SJSA1 (cell line): Measurements from ENCODE around the gene TDRD1. TPM values are rescaled to one million over a fixed set of nuclear protein-coding genes. Genes with fewer than 3 reads are reported as not detected.

Source experiments
- DNase-seq, 2 experiments: peaks; one replicate each; pipeline ENCODE4 v3.0.0-alpha.2; 2015 to 2020; ENCODE audit warnings: low spot score in 2 of 2, low read depth in 1 of 2
- H3K27ac ChIP-seq: fragments of 250-450 bp; sonication (Bioruptor Pico); 2 replicates; pipeline ENCODE4 v1.5.1; 2020; ENCODE audit warnings: mild to moderate bottlenecking, moderate library complexity
- H3K27me3 ChIP-seq: fragments of 250-450 bp; sonication (Bioruptor Pico); replicated peaks from 2 replicates; pipeline ENCODE4 v1.5.1; 2020; ENCODE audit warnings: mild to moderate bottlenecking, moderate library complexity
- H3K36me3 ChIP-seq: fragments of 250-450 bp; sonication (Bioruptor Pico); 2 replicates; pipeline ENCODE4 v1.5.1; 2020; ENCODE audit warnings: mild to moderate bottlenecking
- H3K4me1 ChIP-seq: fragments of 250-450 bp; sonication (Bioruptor Pico); replicated peaks from 2 replicates; pipeline ENCODE4 v1.6.1; 2021; ENCODE audit warnings: mild to moderate bottlenecking
- H3K4me3 ChIP-seq: fragments of 250-450 bp; sonication (Bioruptor Pico); 2 replicates; pipeline ENCODE4 v1.5.1; 2020; ENCODE audit warnings: mild to moderate bottlenecking
- H3K9me3 ChIP-seq: fragments of 250-450 bp; sonication (Bioruptor Pico); replicated peaks from 2 replicates; pipeline ENCODE4 v1.5.1; 2020; ENCODE audit warnings: mild to moderate bottlenecking
- total RNA-seq: library from RNA; depleted of rRNA; stranded (reverse); fragments of >200 nt; shearing (Covaris generic); gene quantifications from 2 replicates; pipeline ENCODE4 v1.2.3, GENCODE V29; 2014

TDRD1 gene
- total RNA-seq, 1 experiment from 2014 or later = not detected

GRCh38 chr10:114221235-114221634 lies 42.1 kb downstream of the TDRD1 start:
- H3K4me1 ChIP-seq = no peaks in the 10 kb centered on the region
- H3K4me3 ChIP-seq = no peak overlapping the region
- no peak overlapping the region for H3K27ac ChIP-seq
- H3K36me3 ChIP-seq = no peaks in the 10 kb centered on the region
- DNase-seq = no peak
- peaks cover 66% of the 10 kb centered on the region for H3K27me3 ChIP-seq
- no peaks in the 10 kb centered on the region; the same call in 1 of the 2 replicates for H3K9me3 ChIP-seq

GRCh38 chr10:114223066-114223465 lies 43.9 kb downstream of the TDRD1 start:
- Histone ChIP-seq H3K36me3 (no peaks in the 10 kb centered on the region), H3K4me3 (no peak overlapping the region), H3K27me3 (peaks cover 66% of the 10 kb centered on the region), H3K27ac (no peak overlapping the region), H3K9me3 (no peaks in the 10 kb centered on the region; the same call in 1 of the 2 replicates), H3K4me1 (no peaks in the 10 kb centered on the region)
- no peak for DNase-seq

- peaks cover 42% of the 10 kb centered on the region for H3K27me3 ChIP-seq
- no peaks in the 10 kb centered on the region for H3K4me1 ChIP-seq
- H3K9me3 ChIP-seq = no peaks in the 10 kb centered on the region
- no peak for DNase-seq
- no peak overlapping the region for H3K27ac ChIP-seq
- H3K36me3 ChIP-seq = no peaks in the 10 kb centered on the region
- no peak overlapping the region for H3K4me3 ChIP-seq
These were observed 49.0 kb downstream of the TDRD1 start for GRCh38 chr10:114228156-114228555.

DNA sequence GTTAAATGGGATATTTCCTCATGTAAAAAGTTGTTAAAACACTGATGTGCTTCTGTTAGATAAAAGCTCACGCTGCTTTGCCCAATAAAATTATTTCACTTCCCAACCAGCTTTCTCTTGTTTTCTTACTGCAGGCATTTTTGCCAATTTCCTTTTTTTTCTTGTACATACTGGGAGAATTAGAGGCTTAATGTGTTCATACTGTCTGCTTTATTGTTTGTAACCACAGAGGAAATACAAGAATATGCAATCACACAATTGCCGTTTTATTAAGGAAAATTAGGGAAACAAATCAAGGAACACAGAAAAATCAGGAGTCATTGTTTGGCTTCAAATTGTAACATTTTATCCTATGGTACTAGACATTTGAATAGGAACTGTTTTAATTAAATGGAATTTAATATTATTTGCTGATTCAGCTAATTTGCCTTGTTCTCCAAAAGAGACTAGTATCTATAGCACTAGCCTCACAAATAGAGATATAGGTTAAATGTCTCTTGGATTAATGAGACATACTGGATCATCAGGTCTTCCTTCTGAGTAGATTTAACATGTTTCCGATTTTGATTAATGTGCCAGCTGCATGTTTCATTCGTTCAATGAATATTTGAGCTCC lies 53.5 kb downstream of the TDRD1 start:
- peaks cover 40% of the 10 kb centered on the region for H3K27me3 ChIP-seq
- H3K9me3 ChIP-seq = no peaks in the 10 kb centered on the region
- H3K27ac ChIP-seq = no peak overlapping the region
- no peak for DNase-seq
- no peaks in the 10 kb centered on the region for H3K4me1 ChIP-seq
- no peak overlapping the region for H3K4me3 ChIP-seq
- no peaks in the 10 kb centered on the region for H3K36me3 ChIP-seq

DNA sequence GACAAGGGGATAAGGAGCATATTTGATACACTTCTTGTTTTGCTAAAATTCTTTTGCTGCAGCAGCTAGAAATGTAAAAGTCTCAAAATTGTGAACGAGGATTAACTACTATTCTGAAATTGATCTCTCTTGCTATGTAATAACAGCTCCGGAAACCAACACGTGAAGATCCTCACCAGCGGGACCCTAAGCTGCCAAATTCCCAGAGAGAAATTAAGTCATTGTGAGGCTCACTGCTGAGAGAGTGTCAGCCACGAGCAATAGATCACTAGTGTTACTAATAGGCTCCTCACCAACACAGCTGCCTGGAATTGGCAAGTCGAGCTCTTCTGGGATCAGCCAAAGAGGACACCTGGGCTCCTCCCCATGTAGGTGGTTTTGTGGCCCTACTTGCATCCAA lies 54.3 kb downstream of the TDRD1 start:
- no peak overlapping the region for H3K4me3 ChIP-seq
- no peak overlapping the region for H3K27ac ChIP-seq
- peaks cover 47% of the 10 kb centered on the region for H3K27me3 ChIP-seq
- H3K9me3 ChIP-seq = no peaks in the 10 kb centered on the region
- H3K4me1 ChIP-seq = no peaks in the 10 kb centered on the region
- DNase-seq = no peak
- H3K36me3 ChIP-seq = no peaks in the 10 kb centered on the region

- no peaks in the 10 kb centered on the region for H3K4me1 ChIP-seq
- H3K36me3 ChIP-seq = no peaks in the 10 kb centered on the region
- no peak overlapping the region for H3K4me3 ChIP-seq
- no peak overlapping the region for H3K27ac ChIP-seq
- no peaks in the 10 kb centered on the region for H3K9me3 ChIP-seq
- H3K27me3 ChIP-seq = peaks cover 53% of the 10 kb centered on the region
- no peak for DNase-seq
These were observed 55.0 kb downstream of the TDRD1 start for GRCh38 chr10:114234132-114234531.

DNA sequence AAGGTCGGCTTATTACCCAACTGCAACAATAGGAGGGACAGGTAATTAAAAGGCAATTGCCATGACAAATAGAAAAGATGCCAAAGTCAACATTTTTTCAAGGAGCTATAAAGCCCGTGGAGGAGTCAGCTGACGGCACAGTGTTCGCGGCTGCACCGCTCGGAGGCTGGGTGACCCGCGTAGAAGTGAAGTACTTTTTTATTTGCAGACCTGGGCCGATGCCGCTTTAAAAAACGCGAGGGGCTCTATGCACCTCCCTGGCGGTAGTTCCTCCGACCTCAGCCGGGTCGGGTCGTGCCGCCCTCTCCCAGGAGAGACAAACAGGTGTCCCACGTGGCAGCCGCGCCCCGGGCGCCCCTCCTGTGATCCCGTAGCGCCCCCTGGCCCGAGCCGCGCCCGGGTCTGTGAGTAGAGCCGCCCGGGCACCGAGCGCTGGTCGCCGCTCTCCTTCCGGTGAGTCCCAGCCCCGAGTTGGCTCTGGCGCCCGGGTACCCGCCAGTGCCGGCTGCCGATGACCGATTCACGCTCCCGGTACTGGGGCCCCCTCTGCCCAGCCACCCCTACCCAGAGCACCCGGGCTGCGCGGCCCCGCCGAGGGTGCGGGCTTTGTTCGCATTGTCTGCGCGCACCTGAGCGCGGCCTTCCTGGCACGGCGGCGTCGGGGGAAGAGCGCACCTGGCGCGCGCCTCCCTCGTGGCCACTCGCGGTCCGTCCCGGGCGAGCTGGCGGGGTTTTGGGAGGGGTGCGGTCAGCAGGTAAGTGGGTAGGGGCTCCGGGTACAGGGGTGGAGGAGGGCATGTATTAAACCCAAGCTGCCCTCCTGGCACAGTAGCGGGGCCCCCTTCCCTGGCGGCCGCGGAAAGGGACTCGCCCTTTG lies 60.2 kb downstream of the TDRD1 start, which contains the start of gene VWA2:
TSS of gene VWA2 (plus strand) at position 138 of the 877 bp plus-strand sequence. CDS start 9,460 bp downstream, outside the sequence.
- Histone ChIP-seq H3K4me3 (no peak within 1 kb of the TSS), H3K9me3 (no peaks in the 10 kb centered on the region), H3K4me1 (no peaks in the 10 kb centered on the region), H3K27me3 (peaks cover 81% of the 10 kb centered on the region), H3K27ac (no peak within 1 kb of the TSS), H3K36me3 (no peaks in the 10 kb centered on the region)
- DNase-seq = no peak

- H3K4me1 ChIP-seq = no peaks in the 10 kb centered on the region
- H3K36me3 ChIP-seq = no peaks in the 10 kb centered on the region
- DNase-seq = no peak
- no peak overlapping the region for H3K4me3 ChIP-seq
- H3K27ac ChIP-seq = no peak overlapping the region
- peaks cover 79% of the 10 kb centered on the region for H3K27me3 ChIP-seq
- H3K9me3 ChIP-seq = no peaks in the 10 kb centered on the region
These were observed 60.8 kb downstream of the TDRD1 start for GRCh38 chr10:114239994-114240345.

DNA sequence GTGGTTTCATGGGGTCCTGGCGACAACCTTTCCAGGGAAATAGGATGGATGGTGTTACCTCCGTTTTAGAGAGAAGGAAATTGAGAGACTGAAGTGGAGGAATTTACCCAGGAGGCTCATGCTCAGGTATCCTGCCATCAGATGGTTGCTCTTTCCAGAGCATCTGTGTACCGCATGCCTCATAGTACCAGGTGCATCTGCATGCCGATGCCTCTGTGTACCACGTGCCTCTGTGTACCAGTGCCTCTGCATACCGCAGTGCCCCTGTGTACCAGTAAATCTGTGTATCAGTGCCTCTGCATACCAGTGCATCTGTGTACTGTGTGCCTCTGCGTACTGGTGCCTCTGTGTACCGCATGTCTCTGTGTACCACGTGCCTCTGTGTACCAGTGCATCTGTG lies 63.1 kb downstream of the TDRD1 start:
- H3K36me3 ChIP-seq = no peaks in the 10 kb centered on the region
- H3K27ac ChIP-seq = no peak overlapping the region
- DNase-seq = no peak
- peaks cover 71% of the 10 kb centered on the region for H3K27me3 ChIP-seq
- no peak overlapping the region for H3K4me3 ChIP-seq
- no peaks in the 10 kb centered on the region for H3K9me3 ChIP-seq
- no peaks in the 10 kb centered on the region for H3K4me1 ChIP-seq

DNA sequence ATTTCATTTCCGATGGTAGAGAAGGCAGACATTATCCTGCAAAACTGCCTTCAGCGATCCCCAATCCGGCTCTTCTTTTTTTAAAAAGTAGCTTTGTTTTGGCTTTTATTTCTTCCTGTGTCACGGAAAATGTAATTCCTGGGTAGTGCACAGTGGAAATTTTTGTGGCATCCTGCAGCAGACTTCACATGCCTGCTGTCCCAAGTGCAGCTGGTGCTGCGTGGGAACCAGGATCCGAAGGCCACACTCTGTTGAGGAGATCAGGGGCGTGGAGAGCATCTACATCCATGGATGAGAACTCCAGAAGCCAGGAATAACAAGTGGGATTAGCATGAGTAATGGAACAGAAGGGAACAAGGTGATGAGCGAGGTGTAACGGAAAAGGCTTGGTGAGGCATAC lies 64.5 kb downstream of the TDRD1 start:
- peaks cover 58% of the 10 kb centered on the region for H3K27me3 ChIP-seq

DNA sequence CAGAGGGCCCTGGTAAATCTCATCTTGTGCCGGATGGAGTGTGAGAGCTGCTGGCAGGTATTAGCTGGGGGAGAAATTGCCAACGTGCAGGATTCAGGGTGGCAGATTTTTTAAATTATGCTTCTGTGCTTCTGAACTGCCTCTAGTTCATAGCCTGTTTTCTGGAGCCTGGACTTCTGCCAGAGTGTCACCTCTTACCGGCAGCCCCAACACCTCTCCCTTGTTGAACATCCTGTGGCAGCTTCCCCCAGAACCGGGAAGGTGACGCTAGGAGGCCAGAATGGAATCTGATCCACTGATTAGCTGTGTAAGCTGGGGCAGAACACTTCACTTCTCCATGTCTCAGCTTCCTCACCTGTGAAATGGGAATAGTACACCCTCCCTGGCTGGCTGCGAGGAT lies 65.0 kb downstream of the TDRD1 start:
- DNase-seq = no peak
- peaks cover 54% of the 10 kb centered on the region for H3K27me3 ChIP-seq
- H3K4me3 ChIP-seq = no peak overlapping the region

More for the DNA sequence above, 64.5 kb downstream of the TDRD1 start:
- Histone ChIP-seq H3K9me3 (no peaks in the 10 kb centered on the region), H3K4me3 (no peak overlapping the region), H3K4me1 (no peaks in the 10 kb centered on the region), H3K27ac (no peak overlapping the region), H3K36me3 (no peaks in the 10 kb centered on the region)
- no peak for DNase-seq

DNA sequence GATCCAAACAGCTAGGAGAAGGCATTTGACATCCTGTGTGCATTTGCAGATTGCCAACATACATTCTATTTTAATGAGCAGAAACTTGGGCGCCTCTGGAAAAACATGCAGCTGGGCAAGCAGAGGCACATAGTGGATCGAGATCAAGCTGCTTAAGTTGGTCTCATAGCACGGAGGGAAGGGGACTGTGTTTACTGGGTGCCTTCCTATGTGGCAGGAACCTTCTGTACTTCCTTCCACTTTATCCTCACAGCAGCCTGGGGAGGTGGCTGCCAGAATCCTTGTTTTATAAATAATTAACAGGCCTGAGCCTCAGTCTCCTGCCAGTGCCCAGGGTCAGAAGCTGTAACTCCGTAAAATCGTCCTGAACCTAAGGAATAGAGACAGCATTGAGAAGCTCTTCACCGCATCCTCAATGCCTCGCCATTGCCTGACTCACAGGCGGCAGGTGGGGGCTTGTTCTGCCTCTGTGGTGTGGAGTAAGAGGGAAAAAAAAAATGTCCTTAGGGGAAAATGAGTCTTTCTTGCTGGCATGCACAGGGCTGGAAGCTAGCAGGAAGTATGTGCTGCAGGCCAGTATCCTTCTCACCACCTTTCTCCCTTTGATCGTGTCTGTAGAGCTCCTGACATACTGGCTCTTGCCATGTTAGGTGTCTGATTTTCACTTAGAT lies 66.1 kb downstream of the TDRD1 start:
- no peaks in the 10 kb centered on the region for H3K9me3 ChIP-seq
- no peak for DNase-seq
- no peak overlapping the region for H3K4me3 ChIP-seq
- no peaks in the 10 kb centered on the region for H3K4me1 ChIP-seq
- peaks cover 42% of the 10 kb centered on the region for H3K27me3 ChIP-seq
- H3K27ac ChIP-seq = no peak overlapping the region
- no peaks in the 10 kb centered on the region for H3K36me3 ChIP-seq

More for the DNA sequence above, 65.0 kb downstream of the TDRD1 start:
- Histone ChIP-seq H3K36me3 (no peaks in the 10 kb centered on the region), H3K9me3 (no peaks in the 10 kb centered on the region), H3K4me1 (no peaks in the 10 kb centered on the region), H3K27ac (no peak overlapping the region)

GRCh38 chr10:114246679-114247305 lies 67.6 kb downstream of the TDRD1 start:
- no peak overlapping the region for H3K4me3 ChIP-seq
- no peak overlapping the region for H3K27ac ChIP-seq
- no peaks in the 10 kb centered on the region for H3K4me1 ChIP-seq
- no peaks in the 10 kb centered on the region for H3K36me3 ChIP-seq
- DNase-seq = no peak
- H3K27me3 ChIP-seq = peaks cover 28% of the 10 kb centered on the region
- no peaks in the 10 kb centered on the region for H3K9me3 ChIP-seq
